ENCODE measurements around the gene LAMB4.

LAMB4 gene

GRCh38 chr7:107989618-107990373, 140.4 kb downstream of the LAMB4 start:
- peak; percentile 58 for DNase-seq

DNA sequence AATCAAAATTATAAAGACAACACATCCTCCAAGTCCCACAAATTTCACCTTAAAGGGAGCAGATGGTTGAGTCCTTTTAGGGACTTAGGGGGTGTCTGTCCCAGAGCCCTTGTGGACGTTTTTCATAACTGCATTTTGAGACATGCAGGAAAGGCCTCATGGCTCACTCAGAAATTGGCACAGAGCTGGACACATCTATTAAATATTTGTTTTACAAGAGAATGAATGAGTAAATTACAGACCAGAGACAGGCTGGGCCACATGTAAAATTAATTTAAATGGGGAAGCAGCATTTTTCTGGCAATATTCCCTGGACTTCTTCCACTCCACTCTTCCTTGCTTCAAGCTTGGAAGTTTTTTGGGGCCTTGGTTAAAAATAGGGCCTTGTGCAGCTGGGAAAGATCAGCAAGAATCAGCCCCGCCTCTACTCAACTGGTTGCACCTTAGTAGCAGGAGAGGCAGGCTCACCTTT, 147.2 kb downstream of the LAMB4 start:
- DNase-seq = peak; percentile 81

DNA sequence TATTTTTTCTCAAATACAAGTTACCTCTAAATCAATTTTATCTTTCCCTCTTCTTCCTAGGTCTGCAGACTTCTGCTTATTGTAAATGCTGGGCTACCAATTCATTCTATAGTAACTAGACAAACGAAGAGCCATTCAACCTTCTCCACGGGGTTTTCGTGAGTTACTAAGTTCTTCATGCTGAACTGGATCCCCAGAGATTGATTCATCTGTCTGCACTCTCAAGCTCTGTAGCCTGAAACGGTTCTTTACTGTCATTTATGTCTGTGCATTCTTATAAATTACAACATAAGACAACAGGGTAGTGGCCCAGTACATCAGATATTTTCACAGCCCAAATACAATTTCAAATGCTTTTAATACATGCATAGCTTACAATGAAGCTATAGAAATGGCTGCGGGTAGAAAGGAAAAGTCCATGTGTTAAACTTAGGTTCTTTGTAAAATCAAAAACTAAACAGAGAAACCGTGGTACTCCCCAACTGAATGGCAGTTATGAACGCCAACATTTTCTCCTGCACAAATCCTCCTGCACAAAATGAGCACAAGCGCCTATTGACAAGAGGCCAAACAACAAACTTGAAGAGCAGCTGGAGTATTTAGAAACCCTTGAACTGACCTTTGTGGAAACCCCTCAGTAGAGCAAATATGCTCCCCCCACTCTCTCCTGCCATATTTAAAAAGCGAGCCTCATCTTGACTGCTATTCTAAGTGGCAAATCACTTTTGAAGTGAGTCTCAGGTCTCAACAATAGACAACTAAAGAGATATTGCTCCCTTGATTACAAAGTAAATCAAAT, 147.9 kb downstream of the LAMB4 start:
- DNase-seq = no peak

- no peak for DNase-seq
These were observed 148.7 kb downstream of the LAMB4 start for GRCh38 chr7:107981466-107981865.

DNA sequence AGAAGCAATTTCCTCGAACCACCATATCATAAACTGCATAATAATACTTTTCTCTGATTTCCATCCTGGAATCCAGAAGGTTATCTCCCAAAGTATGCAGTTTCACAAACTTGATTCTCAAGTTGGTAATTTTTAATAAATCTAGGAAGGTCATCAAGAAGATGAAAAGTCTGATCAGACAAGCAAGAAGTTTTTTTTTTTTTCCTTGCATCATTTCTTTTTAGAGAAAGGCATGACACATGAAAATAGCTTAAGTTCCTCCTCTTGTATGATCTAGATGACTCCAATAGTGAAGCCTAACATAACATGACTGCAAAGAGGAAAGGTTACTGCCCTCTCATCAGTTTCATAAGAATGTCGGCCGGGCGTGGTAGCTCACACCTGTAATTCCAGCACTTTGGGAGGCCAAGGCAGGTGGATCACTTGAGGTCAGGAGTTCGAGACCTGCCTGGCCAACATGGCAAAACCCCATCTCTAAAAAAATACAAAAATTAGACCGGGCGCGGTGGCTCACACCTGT, 149.4 kb downstream of the LAMB4 start:
- DNase-seq = no peak

DNA sequence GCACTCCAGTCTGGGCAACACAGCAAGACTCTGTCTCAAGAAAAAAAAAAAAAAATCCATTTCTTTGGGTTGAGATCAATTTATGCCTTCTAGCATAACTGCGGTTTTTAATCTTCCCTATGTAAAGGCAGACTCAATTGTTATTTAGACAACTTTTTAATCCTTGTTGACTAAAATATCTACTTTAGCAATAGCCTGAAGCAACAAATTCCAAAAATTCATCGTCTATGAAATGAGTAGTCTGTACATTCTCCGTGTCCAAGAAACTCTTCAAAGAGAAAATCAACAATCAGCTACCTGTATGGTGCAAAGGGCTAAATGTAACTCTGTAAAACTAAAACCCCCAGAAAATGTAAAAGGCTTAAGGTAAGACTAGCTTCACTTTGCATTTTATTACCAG, 150.0 kb downstream of the LAMB4 start:
- no peak for DNase-seq

- DNase-seq = no peak
These were observed 151.2 kb downstream of the LAMB4 start for GRCh38 chr7:107978815-107979408.

DNA sequence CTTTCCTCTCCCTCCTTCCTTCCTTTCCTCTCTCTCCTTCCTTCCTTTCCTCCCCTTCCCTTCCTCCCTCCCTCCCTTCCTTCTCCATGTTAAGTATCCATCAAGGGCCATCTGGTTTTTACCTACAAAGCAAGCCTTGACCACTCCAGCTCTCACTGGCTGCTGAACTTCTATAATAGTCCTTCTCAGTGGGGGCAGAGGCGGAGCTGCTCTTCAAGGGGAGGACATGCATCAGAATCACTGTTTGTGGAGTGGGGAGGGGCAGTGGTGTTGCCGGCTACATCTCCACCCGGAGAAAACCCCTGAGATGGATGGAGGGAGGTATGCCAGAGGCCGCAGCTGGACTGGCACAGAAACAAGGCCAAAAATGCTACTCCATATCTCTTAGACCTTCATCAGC, 153.1 kb downstream of the LAMB4 start:
- no peak for DNase-seq

- no peak for DNase-seq
These were observed 153.5 kb downstream of the LAMB4 start for GRCh38 chr7:107976620-107977019.

GRCh38 chr7:107975394-107976013, 154.7 kb downstream of the LAMB4 start:
- DNase-seq = no peak

- no peak for DNase-seq
These were observed 156.3 kb downstream of the LAMB4 start for GRCh38 chr7:107973861-107974260.

Data from right hindlimb (tissue), 1 donor.